HCT116 (cell line): ENCODE measurements around the gene COPA. TPM values are rescaled to one million over a fixed set of nuclear protein-coding genes. Genes with fewer than 3 reads are reported as not detected.

Experiments
- ATAC-seq: fragments of 200-7000 bp; cut with Tn5 transposase; 2 replicates; pipeline ENCODE4 v1.9.1; 2020; ENCODE audit warnings: mild to moderate bottlenecking, moderate library complexity
- BruUV-seq: library from RNA; stranded (reverse); fragments of 400-500 nt; replicated peaks from 2 replicates; lab custom pipeline; 2021; lab: Mats Ljungman, UMichigan
- CTCF ChIA-PET: fragments of 300-600 bp; sonication (Branson Sonifier 250); formaldehyde crosslinking; loops from one replicate; lab custom pipeline; 2021; ENCODE audit warnings: antibody characterized with exemption; lab: Charles Lee
- POLR2A ChIA-PET: fragments of 300-600, 350-600 bp; sonication (Branson Sonifier 250); formaldehyde crosslinking; loops from one replicate; lab custom pipeline; 2021; ENCODE audit warnings: antibody characterized with exemption; lab: Charles Lee
- RAD21 ChIA-PET, 2 experiments: fragments of 300-600 bp; sonication (Branson Sonifier 250); formaldehyde crosslinking; loops; one replicate each; lab custom pipeline; 2023; ENCODE audit warnings: low total read pairs in 2 of 2; ENCODE audit not compliant: uncharacterized antibody in 2 of 2, unreplicated experiment in 2 of 2, low non-redundant PET in 1 of 2; lab: Charles Lee
- DNase-seq: peaks from one replicate; pipeline ENCODE4 v3.0.0-alpha.2; 2010; ENCODE audit warnings: low read depth, low spot score
- H2AFZ ChIP-seq: fragments of 200-600 bp; shearing (Covaris generic), sonication (generic); 2 replicates; pipeline ENCODE4 v1.6.1; 2017; ENCODE audit warnings: low read depth, mixed run types, mixed read lengths, antibody characterized with exemption, low read length; ENCODE audit not compliant: poor library complexity, severe bottlenecking
- H3K27ac ChIP-seq: 2 replicates; pipeline ENCODE4 v1.5.1; 2012; ENCODE audit warnings: low read depth, low read length
- H3K27me3 ChIP-seq: fragments of 200-600 bp; sonication (generic); 2 replicates; pipeline ENCODE4 v1.6.1; 2016; ENCODE audit warnings: mixed run types, low read length, mixed read lengths; ENCODE audit not compliant: insufficient read depth
- H3K36me3 ChIP-seq, 2 experiments: fragments of 200-500 bp in 1 of 2; fragments of 200-600 bp in 1 of 2; sonication (Bioruptor generic) in 1 of 2; sonication (generic) in 1 of 2; 2 replicates each; pipeline versions ENCODE4 v1.5.1 to v1.6.1; 2014 to 2016; ENCODE audit warnings: low read length in 2 of 2, inconsistent platforms in 1 of 2, mixed read lengths in 1 of 2, mixed run types in 1 of 2; ENCODE audit not compliant: insufficient read depth in 2 of 2, control insufficient read depth in 1 of 2
- H3K4me1 ChIP-seq, 2 experiments: fragments of 200-600 bp in 1 of 2; sonication (generic) in 1 of 2; 2 replicates each; pipeline versions ENCODE4 v1.5.1 to v1.6.1; 2012 to 2017; ENCODE audit warnings: low read length in 2 of 2, inconsistent platforms in 1 of 2, mild to moderate bottlenecking in 1 of 2, mixed read lengths in 1 of 2, mixed run types in 1 of 2, moderate library complexity in 1 of 2; ENCODE audit not compliant: insufficient read depth in 2 of 2, control insufficient read depth in 1 of 2
- H3K4me2 ChIP-seq: fragments of 200-600 bp; sonication (generic); 2 replicates; pipeline ENCODE4 v1.6.1; 2017; ENCODE audit warnings: mixed run types, low read length, mixed read lengths
- H3K4me3 ChIP-seq, 2 experiments: fragments of 200-600 bp in 1 of 2; sonication (generic) in 1 of 2; replicated peaks in 1 of 2; 2 replicates each; pipeline ENCODE4 v1.5.1; 2011 to 2016; ENCODE audit warnings: low read length in 2 of 2, control low read depth in 1 of 2, low read depth in 1 of 2, mild to moderate bottlenecking in 1 of 2, mixed read lengths in 1 of 2, mixed run types in 1 of 2
- H3K79me2 ChIP-seq: fragments of 200-600 bp; sonication (generic); 2 replicates; pipeline ENCODE4 v1.6.1; 2017; ENCODE audit warnings: mild to moderate bottlenecking, mixed run types, low read length, moderate library complexity, mixed read lengths; ENCODE audit not compliant: insufficient read depth
- H3K9ac ChIP-seq: fragments of 200-600 bp; sonication (generic); 2 replicates; pipeline ENCODE4 v1.6.1; 2016; ENCODE audit warnings: low read length, mixed read lengths
- H3K9me2 ChIP-seq: fragments of 200-600 bp; sonication (generic), shearing (Covaris generic); 2 replicates; pipeline ENCODE4 v1.6.1; 2017; ENCODE audit warnings: mixed run types, mild to moderate bottlenecking, moderate library complexity; ENCODE audit not compliant: insufficient read depth
- H3K9me3 ChIP-seq, 2 experiments: fragments of 200-500 bp in 1 of 2; fragments of 200-600 bp in 1 of 2; sonication (Bioruptor generic) in 1 of 2; sonication (generic) in 1 of 2; 2 replicates each; pipeline ENCODE4 v1.6.1; 2014 to 2017; ENCODE audit warnings: low read length in 2 of 2, mixed read lengths in 2 of 2, inconsistent platforms in 1 of 2, low read depth in 1 of 2, mild to moderate bottlenecking in 1 of 2, mixed run types in 1 of 2, moderate library complexity in 1 of 2; ENCODE audit not compliant: control insufficient read depth in 1 of 2, insufficient read depth in 1 of 2
- H4K20me1 ChIP-seq: fragments of 200-600 bp; sonication (generic), shearing (Covaris generic); 2 replicates; pipeline ENCODE4 v1.6.1; 2017; ENCODE audit warnings: mixed run types, mild to moderate bottlenecking, moderate library complexity; ENCODE audit not compliant: insufficient read depth
- FOSL1 ChIP-seq: IDR thresholded peaks from 2 replicates; pipeline ENCODE4 v1.6.1; 2012; ENCODE audit warnings: low read depth
- JUND ChIP-seq: IDR thresholded peaks from 2 replicates; pipeline ENCODE4 v1.6.1; 2012
- MAX ChIP-seq: IDR thresholded peaks from 2 replicates; pipeline ENCODE4 v1.6.1; 2012
- POLR2AphosphoS5 ChIP-seq: IDR thresholded peaks from 2 replicates; pipeline ENCODE4 v1.6.1; 2011; ENCODE audit warnings: mild to moderate bottlenecking, low read depth, low read length, moderate library complexity
- SRF ChIP-seq: IDR thresholded peaks from 2 replicates; pipeline ENCODE4 v1.6.1; 2012; ENCODE audit warnings: low read depth
- YY1 ChIP-seq: IDR thresholded peaks from 2 replicates; pipeline ENCODE4 v1.6.1; 2011; ENCODE audit warnings: low read length, low read depth, moderate library complexity, mild to moderate bottlenecking; ENCODE audit not compliant: insufficient replicate concordance; ENCODE audit errors: extremely low read depth
- ZFX ChIP-seq: fragments of 450-650 bp; IDR thresholded peaks from 2 replicates; pipeline ENCODE4 v1.6.1; 2017
- intact Hi-C: fragments of 100-400 bp; cut with micrococcal nuclease; formaldehyde crosslinking; loops from 2 replicates; pipeline ENCODE4 v1.10.0; 2022
- total RNA-seq: library from RNA; stranded (reverse); gene quantifications from one replicate; pipeline ENCODE4 v1.2.1, GENCODE V29; 2021; ENCODE audit not compliant: unreplicated experiment
- TF ChIP-seq, protein P1 (sequence below): IDR thresholded peaks from 2 replicates; pipeline ENCODE4 v1.6.1; 2011; ENCODE audit warnings: mild to moderate bottlenecking, low read length, moderate library complexity; ENCODE audit not compliant: insufficient replicate concordance; ENCODE audit errors: extremely low read depth
- TF ChIP-seq, protein P2 (sequence below): IDR thresholded peaks from 2 replicates; pipeline ENCODE4 v1.6.1; 2012; ENCODE audit warnings: low read depth
- TF ChIP-seq, protein P3 (sequence below), 3 experiments: fragments of 200-600 bp in 1 of 3; sonication (generic) in 1 of 3; IDR thresholded peaks in 2 of 3; conservative IDR thresholded peaks in 1 of 3; 2 replicates each; pipeline ENCODE4 v1.5.1; 2012 to 2017; ENCODE audit warnings: low read depth in 2 of 3, low read length in 2 of 3, antibody characterized with exemption in 1 of 3, borderline replicate concordance in 1 of 3, control low read depth in 1 of 3, mild to moderate bottlenecking in 1 of 3, mixed read lengths in 1 of 3, mixed run types in 1 of 3, moderate library complexity in 1 of 3; ENCODE audit not compliant: insufficient read depth in 1 of 3

Gene COPA
- total RNA-seq, 1 experiment from 2014 or later = 132 TPM

GRCh38 chr1:160309185-160309557 is 33.9 kb downstream of the COPA start:
- TF ChIP-seq POLR2AphosphoS5 (no peak), SRF (no peak), YY1 (no peak), ZFX (no peak)
- TF ChIP-seq, protein P1, sequence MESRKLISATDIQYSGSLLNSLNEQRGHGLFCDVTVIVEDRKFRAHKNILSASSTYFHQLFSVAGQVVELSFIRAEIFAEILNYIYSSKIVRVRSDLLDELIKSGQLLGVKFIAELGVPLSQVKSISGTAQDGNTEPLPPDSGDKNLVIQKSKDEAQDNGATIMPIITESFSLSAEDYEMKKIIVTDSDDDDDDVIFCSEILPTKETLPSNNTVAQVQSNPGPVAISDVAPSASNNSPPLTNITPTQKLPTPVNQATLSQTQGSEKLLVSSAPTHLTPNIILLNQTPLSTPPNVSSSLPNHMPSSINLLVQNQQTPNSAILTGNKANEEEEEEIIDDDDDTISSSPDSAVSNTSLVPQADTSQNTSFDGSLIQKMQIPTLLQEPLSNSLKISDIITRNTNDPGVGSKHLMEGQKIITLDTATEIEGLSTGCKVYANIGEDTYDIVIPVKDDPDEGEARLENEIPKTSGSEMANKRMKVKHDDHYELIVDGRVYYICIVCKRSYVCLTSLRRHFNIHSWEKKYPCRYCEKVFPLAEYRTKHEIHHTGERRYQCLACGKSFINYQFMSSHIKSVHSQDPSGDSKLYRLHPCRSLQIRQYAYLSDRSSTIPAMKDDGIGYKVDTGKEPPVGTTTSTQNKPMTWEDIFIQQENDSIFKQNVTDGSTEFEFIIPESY = no peak
- TF ChIP-seq, all 23 proteins: peak for 0

DNA sequence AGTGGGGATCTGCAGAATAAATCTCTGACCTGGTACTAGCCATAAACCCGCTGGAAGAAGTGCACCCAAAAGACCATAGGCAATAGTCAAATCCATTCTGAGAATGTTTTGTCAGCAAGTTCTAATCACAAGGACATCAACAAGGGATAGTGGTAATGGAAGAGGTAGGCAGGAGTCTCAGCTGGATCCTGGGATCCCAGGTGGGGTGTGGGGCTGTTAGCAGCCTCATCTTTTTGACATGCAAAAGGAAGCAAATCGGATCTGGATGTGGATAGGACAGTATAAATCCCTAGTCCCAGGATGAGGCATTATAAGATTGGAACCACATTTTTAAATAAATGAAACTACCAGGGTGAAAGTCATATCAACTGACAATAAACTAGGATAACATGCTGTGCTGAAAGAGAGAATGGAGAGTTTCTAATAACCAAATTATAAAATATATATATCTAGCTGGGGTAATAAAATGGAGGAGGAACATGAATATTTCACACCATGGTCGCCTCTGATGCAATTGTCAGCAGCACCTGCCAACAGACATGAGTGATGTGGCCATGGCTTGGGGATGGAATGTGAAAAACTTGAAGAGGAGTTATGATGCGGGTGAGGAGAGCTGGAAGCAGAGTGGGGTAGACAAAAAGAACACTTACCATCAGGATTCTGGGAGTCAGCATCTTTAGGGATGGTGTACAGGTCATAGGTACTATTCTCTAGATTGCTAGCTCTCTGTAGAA is 34.4 kb downstream of the COPA start:
- H3K27ac ChIP-seq = no peak overlapping the region
- POLR2A ChIA-PET = no interaction called here
- TF ChIP-seq, protein P2, sequence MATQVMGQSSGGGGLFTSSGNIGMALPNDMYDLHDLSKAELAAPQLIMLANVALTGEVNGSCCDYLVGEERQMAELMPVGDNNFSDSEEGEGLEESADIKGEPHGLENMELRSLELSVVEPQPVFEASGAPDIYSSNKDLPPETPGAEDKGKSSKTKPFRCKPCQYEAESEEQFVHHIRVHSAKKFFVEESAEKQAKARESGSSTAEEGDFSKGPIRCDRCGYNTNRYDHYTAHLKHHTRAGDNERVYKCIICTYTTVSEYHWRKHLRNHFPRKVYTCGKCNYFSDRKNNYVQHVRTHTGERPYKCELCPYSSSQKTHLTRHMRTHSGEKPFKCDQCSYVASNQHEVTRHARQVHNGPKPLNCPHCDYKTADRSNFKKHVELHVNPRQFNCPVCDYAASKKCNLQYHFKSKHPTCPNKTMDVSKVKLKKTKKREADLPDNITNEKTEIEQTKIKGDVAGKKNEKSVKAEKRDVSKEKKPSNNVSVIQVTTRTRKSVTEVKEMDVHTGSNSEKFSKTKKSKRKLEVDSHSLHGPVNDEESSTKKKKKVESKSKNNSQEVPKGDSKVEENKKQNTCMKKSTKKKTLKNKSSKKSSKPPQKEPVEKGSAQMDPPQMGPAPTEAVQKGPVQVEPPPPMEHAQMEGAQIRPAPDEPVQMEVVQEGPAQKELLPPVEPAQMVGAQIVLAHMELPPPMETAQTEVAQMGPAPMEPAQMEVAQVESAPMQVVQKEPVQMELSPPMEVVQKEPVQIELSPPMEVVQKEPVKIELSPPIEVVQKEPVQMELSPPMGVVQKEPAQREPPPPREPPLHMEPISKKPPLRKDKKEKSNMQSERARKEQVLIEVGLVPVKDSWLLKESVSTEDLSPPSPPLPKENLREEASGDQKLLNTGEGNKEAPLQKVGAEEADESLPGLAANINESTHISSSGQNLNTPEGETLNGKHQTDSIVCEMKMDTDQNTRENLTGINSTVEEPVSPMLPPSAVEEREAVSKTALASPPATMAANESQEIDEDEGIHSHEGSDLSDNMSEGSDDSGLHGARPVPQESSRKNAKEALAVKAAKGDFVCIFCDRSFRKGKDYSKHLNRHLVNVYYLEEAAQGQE = no peak
- TF ChIP-seq MAX = no peak
- no peak for TF ChIP-seq JUND
- TF ChIP-seq SRF = no peak
- TF ChIP-seq, protein P3, sequence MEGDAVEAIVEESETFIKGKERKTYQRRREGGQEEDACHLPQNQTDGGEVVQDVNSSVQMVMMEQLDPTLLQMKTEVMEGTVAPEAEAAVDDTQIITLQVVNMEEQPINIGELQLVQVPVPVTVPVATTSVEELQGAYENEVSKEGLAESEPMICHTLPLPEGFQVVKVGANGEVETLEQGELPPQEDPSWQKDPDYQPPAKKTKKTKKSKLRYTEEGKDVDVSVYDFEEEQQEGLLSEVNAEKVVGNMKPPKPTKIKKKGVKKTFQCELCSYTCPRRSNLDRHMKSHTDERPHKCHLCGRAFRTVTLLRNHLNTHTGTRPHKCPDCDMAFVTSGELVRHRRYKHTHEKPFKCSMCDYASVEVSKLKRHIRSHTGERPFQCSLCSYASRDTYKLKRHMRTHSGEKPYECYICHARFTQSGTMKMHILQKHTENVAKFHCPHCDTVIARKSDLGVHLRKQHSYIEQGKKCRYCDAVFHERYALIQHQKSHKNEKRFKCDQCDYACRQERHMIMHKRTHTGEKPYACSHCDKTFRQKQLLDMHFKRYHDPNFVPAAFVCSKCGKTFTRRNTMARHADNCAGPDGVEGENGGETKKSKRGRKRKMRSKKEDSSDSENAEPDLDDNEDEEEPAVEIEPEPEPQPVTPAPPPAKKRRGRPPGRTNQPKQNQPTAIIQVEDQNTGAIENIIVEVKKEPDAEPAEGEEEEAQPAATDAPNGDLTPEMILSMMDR (IDR thresholded peaks at IDR 0.05 in 2 of 3, conservative IDR thresholded peaks at IDR 0.05 in 1 of 3; ENCODE audit: borderline replicate concordance in 1 of 3, insufficient read depth in 1 of 3, low read depth in 2 of 3, low read length in 2 of 3) = no peak
- no peak for TF ChIP-seq FOSL1

More at GRCh38 chr1:160309185-160309557, 33.9 kb downstream of the COPA start:
- Histone ChIP-seq H3K4me2 (no peak overlapping the region), H3K4me1 (no peaks in the 10 kb centered on the region), H2AFZ (no peak overlapping the region), H4K20me1 (no peaks in the 10 kb centered on the region), H3K27ac (no peak overlapping the region), H3K27me3 (no peaks in the 10 kb centered on the region), H3K36me3 (peaks cover 45 to 77% of the 10 kb centered on the region in 2 experiments), H3K9ac (no peak overlapping the region), H3K4me3 (no peak overlapping the region), H3K9me3 (no peaks in the 10 kb centered on the region), H3K9me2 (no peaks in the 10 kb centered on the region), H3K79me2 (peaks cover 3% of the 10 kb centered on the region; the same call in 1 of the 2 replicates)
- ChIA-PET CTCF (no interaction called here), POLR2A (no interaction called here), RAD21 (no interaction called here)
- no peak for DNase-seq
- intact Hi-C loops = no loop called here
- no peak for ATAC-seq
- BruUV-seq = no TSS peak

More for the DNA sequence above, 34.4 kb downstream of the COPA start:
- H3K27me3 ChIP-seq = no peaks in the 10 kb centered on the region
- H3K9me3 ChIP-seq = no peaks in the 10 kb centered on the region
- CTCF ChIA-PET = interaction anchor here (1.2 kb wide), 1 partner anchor 17 kb away, joined by 4 read pairs; no protein-coding TSS in a partner anchor
- H3K4me3 ChIP-seq = no peak overlapping the region
- no peak overlapping the region for H3K9ac ChIP-seq
- BruUV-seq = no TSS peak
- ATAC-seq (no peak), DNase-seq (no peak)
- H4K20me1 ChIP-seq = no peaks in the 10 kb centered on the region
- RAD21 ChIA-PET = no interaction called here
- H3K4me2 ChIP-seq = no peak overlapping the region
- H3K9me2 ChIP-seq = no peaks in the 10 kb centered on the region
- H3K79me2 ChIP-seq = peaks cover 3% of the 10 kb centered on the region; the same call in 1 of the 2 replicates
- H2AFZ ChIP-seq = no peak overlapping the region
- H3K4me1 ChIP-seq = no peaks in the 10 kb centered on the region
- intact Hi-C loops = no loop called here
- H3K36me3 ChIP-seq = peaks cover 45 to 75% of the 10 kb centered on the region in 2 experiments
